AG04449 (cell line): ENCODE measurements around the gene ABLIM1.

Experiments used
- CTCF ChIA-PET: fragments of 350-600 bp; formaldehyde crosslinking; extraction: SDS; loops from one replicate; lab custom pipeline; 2021; ENCODE audit warnings: antibody characterized with exemption; lab: Yijun Ruan, JAX
- POLR2A ChIA-PET: fragments of 400-600, 350-600 bp; formaldehyde crosslinking; extraction: SDS; loops from one replicate; lab custom pipeline; 2020; ENCODE audit warnings: antibody characterized with exemption, inconsistent platforms; lab: Yijun Ruan, JAX
- DNase-seq: peaks from one replicate; pipeline ENCODE4 v3.0.0-alpha.2; 2010; ENCODE audit warnings: low read depth, low spot score
- H3K4me3 ChIP-seq: 2 replicates; pipeline ENCODE4 v1.5.1; 2011; ENCODE audit warnings: low read depth, mild to moderate bottlenecking, control low read depth, low read length
- TF ChIP-seq, protein P1 (sequence below): IDR thresholded peaks from one replicate; pipeline ENCODE4 v1.5.1; 2011; ENCODE audit warnings: mild to moderate bottlenecking, moderate library complexity, low read length, control low read depth, inconsistent platforms; ENCODE audit not compliant: insufficient read depth; ENCODE audit errors: missing control alignments

Gene ABLIM1

DNA sequence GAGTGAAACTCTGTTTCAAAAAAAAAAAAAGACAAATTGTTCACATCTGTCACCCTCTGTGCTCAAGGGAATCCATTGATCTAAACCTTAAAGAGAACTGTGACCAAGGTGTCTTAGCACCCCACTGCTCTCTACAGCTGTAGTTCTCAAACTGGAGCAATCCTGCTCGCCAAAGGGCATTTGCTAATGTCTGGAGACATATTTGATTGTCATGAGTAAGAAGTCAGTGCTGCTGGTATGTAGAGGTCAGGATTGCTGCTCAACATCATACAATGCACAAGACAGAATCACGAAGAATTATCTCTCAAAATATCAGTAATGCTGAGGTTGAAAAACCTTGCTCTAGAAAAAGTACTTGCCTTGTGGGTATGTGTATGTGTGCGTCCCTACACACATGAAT is 30.0 kb downstream of the ABLIM1 start:
- TF ChIP-seq, protein P1, sequence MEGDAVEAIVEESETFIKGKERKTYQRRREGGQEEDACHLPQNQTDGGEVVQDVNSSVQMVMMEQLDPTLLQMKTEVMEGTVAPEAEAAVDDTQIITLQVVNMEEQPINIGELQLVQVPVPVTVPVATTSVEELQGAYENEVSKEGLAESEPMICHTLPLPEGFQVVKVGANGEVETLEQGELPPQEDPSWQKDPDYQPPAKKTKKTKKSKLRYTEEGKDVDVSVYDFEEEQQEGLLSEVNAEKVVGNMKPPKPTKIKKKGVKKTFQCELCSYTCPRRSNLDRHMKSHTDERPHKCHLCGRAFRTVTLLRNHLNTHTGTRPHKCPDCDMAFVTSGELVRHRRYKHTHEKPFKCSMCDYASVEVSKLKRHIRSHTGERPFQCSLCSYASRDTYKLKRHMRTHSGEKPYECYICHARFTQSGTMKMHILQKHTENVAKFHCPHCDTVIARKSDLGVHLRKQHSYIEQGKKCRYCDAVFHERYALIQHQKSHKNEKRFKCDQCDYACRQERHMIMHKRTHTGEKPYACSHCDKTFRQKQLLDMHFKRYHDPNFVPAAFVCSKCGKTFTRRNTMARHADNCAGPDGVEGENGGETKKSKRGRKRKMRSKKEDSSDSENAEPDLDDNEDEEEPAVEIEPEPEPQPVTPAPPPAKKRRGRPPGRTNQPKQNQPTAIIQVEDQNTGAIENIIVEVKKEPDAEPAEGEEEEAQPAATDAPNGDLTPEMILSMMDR: no peak
- POLR2A ChIA-PET: interaction anchor here (1.2 kb wide), 1 partner anchor 11 kb away, joined by 4 read pairs; no protein-coding TSS in a partner anchor
- DNase-seq: no peak
- H3K4me3 ChIP-seq: no peak overlapping the region
- CTCF ChIA-PET: interaction anchor here (1.3 kb wide), 1 partner anchor 12 kb away, joined by 3 read pairs; no protein-coding TSS in a partner anchor

DNA sequence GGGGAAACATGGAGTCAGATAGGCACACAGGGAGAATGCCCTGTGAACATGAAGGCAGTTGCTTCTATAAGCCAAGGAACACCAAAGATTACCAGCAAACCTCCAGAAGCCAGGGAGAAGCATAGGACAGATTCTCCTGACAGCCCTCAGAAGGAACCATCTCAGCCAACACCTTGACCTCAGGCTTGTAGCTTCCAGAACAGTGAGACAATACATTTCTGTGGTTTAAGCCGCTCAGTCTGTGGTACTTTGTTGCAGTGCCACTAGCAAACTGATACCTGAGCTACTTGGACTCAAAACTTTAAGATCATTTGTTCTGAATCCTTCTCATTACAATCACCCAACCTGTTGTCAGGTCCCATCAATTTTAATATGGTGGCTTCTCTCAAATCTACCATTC is 31.2 kb downstream of the ABLIM1 start:
- no peak for DNase-seq
- H3K4me3 ChIP-seq: no peak overlapping the region
- ChIA-PET POLR2A (interaction anchor here (1.2 kb wide), 1 partner anchor 12 kb away, joined by 4 read pairs; no protein-coding TSS in a partner anchor), CTCF (interaction anchor here (1.1 to 1.3 kb wide), 2 partner anchors 10 to 159 kb away, joined by 3 read pairs; no protein-coding TSS in a partner anchor)
- TF ChIP-seq, protein P1: no peak

DNA sequence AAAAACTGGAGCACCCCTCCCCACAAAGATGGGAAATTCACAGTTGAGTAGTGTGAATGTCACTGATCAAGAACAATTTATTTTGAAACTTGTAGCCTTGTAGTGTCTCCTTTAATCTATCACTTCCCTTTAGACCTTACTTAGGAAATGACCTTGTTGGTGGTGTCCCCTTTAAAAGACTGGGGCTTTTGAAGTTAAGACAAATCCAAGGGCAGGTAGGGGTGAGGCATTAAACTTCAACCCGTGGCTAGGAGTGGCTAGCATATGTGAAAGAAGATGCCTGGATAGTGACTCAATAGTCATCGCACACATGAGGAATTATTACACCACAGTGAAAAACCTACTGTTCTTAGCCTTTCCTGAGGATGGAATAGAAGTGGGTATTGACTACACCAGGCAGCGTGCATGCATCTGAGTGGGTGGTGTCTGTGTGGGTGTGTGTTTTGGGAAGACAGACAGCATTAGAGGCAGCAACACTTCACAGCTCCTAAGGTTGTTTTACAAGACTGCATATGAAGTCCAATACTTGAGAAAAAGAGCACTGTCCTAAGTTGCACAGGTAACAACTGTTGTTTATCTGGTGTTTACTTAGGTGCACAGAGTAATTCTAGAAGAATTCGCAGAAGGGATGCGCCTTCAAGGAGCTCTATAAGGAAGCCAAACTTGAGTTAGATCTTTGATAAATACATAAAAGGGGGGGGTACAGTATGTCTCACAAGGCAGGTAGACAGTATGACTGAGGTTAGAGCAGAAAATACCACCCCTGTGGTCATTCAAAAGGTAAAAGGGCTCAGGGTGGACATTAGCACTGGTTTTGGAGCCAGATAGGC is 32.9 kb downstream of the ABLIM1 start:
- DNase-seq: no peak
- no peak overlapping the region for H3K4me3 ChIP-seq
- ChIA-PET POLR2A (no interaction called here), CTCF (interaction anchor here (1.2 kb wide), 1 partner anchor 10 kb away, joined by 4 read pairs; no protein-coding TSS in a partner anchor)
- TF ChIP-seq, protein P1: no peak

DNA sequence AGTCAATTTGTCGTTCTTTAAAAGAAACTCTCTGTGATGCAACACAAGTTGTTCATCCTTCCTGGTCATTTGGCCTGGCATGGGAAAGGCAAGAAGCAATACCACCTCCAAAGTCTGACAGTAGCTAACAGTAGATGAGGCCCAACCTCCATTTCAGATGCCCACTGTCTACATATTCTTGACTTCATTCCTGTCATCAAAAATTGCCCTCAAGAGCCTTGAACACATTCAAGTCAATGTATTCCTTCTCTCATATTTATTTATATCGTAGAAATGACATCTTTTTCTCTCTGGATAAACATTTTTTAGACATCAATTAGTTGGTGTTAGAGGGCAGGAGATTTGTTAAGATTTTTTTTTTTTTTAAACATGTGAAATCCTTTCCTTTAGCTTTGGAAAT is 33.7 kb downstream of the ABLIM1 start:
- TF ChIP-seq, protein P1: no peak
- no peak overlapping the region for H3K4me3 ChIP-seq
- ChIA-PET CTCF (no interaction called here), POLR2A (no interaction called here)
- DNase-seq: no peak

DNA sequence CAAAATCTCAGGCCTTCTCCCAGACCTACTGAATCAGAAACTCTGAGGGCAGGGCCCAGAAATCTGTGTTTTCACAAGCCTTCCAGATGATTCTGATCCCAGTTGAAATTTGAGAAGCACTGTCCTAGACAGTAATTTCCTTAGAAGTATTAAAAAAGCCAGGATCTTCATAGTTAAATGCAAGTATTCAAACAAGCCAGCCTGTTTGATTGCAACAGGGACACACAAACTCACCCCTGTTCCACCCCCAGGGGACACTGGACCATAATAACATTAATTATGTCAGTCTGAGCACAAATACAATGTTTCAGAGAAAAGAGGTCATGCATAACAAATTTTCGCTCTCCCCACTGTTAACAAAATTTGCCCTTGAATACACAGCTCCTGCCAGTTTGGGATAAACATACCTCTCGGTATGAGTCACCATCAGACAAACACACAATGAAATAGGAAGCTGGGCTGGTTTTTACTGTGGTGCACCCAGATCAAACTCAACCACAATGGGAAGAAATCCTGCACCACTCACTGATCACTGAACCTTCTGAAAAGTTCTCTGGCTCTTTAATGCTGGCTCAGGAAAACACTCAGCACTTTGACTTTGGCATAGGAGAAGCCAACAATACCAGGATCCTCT is 34.3 kb downstream of the ABLIM1 start:
- POLR2A ChIA-PET: no interaction called here
- TF ChIP-seq, protein P1: no peak
- H3K4me3 ChIP-seq: no peak overlapping the region
- DNase-seq: peak; percentile 52
- CTCF ChIA-PET: interaction anchor here (1.2 kb wide), 1 partner anchor 197 kb away, joined by 3 read pairs; no protein-coding TSS in a partner anchor

DNA sequence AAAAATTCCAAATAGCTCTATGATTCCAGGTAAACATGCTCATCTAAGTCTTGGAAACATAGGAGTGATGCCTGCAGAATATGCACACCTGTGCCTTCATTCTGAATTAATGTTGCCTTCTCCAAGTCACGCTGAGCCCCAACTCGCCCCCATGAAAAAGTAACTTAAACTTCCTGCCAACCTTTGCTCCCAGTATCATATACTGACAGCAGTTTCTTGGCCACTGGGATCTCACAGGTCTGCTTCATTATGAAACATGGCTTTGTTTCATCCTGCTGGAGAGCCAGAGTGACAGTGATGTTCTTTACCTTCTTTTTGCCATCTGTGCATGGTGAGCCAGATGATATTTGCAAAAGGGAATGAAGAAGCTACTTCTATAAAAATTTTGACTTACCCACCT is 34.9 kb downstream of the ABLIM1 start:
- ChIA-PET POLR2A (no interaction called here), CTCF (interaction anchor here (1.2 kb wide), 1 partner anchor 198 kb away, joined by 3 read pairs; no protein-coding TSS in a partner anchor)
- TF ChIP-seq, protein P1: no peak
- DNase-seq: no peak
- no peak overlapping the region for H3K4me3 ChIP-seq
